ENCODE data around the gene ACSM3.
A peak's percentile ranks its signal among the peaks of the same experiment; 100 is the strongest.

ACSM3 gene

GRCh38 chr16:20734782-20735181 lies 29.0 kb upstream of the ACSM3 start:
- ChIA-PET POLR2A (no interaction called here), CTCF (no interaction called here)
- no peak for DNase-seq (ENCODE audit: low read depth, low spot score)
- no peak overlapping the region for H3K4me3 ChIP-seq (ENCODE audit: low read depth, low read length)
- TF ChIP-seq, protein P1, sequence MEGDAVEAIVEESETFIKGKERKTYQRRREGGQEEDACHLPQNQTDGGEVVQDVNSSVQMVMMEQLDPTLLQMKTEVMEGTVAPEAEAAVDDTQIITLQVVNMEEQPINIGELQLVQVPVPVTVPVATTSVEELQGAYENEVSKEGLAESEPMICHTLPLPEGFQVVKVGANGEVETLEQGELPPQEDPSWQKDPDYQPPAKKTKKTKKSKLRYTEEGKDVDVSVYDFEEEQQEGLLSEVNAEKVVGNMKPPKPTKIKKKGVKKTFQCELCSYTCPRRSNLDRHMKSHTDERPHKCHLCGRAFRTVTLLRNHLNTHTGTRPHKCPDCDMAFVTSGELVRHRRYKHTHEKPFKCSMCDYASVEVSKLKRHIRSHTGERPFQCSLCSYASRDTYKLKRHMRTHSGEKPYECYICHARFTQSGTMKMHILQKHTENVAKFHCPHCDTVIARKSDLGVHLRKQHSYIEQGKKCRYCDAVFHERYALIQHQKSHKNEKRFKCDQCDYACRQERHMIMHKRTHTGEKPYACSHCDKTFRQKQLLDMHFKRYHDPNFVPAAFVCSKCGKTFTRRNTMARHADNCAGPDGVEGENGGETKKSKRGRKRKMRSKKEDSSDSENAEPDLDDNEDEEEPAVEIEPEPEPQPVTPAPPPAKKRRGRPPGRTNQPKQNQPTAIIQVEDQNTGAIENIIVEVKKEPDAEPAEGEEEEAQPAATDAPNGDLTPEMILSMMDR (IDR thresholded peaks at IDR 0.05; ENCODE audit: insufficient read depth, low read length, missing control alignments): no peak

GRCh38 chr16:20735490-20735889 lies 28.3 kb upstream of the ACSM3 start:
- no peak overlapping the region for H3K4me3 ChIP-seq (ENCODE audit: low read depth, low read length)
- POLR2A ChIA-PET: no interaction called here
- no peak for DNase-seq (ENCODE audit: low read depth, low spot score)
- CTCF ChIA-PET: no interaction called here
- TF ChIP-seq, protein P1 (IDR thresholded peaks at IDR 0.05; ENCODE audit: insufficient read depth, low read length, missing control alignments): no peak

GRCh38 chr16:20740007-20740883 lies 23.6 kb upstream of the ACSM3 start:
- CTCF ChIA-PET: interaction anchor here (1.0 to 1.2 kb wide), 3 partner anchors 7 to 31 kb away, joined by 3 to 4 read pairs (median 4); no protein-coding TSS in a partner anchor
- POLR2A ChIA-PET: interaction anchor here (0.8 kb wide), 1 partner anchor 561 kb away, joined by 4 read pairs; no protein-coding TSS in a partner anchor

DNA sequence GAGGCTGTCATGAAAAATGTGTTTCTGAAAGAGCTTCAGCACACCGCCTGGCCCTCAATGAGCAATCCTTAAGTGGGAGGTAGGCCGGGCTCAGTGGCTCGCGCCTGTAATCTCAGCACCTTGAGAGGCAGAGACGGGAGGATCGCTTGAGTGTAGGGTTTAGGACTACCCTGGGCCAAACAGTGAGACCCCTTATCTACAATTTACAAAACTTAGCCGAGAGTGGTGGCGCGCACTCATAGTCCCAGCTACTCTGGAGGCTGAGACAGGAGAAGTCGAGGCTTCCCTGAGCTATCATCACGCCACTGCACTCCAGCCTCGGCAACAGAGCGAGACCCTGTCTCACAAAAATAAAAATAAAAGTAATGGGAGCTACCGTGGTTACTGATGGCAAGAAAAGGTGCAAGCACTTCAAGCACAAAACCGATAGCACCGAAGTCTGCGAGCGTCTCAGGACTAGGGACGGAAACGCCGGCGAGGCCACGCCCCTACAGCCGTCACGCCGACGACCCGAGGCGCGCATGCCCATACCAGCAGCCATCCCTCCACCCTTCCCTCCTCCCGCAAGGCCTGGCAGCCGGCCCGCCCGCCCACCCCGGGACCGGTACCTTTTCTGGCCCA lies 22.8 kb upstream of the ACSM3 start:
- ChIA-PET CTCF (interaction anchor here (1.0 to 1.2 kb wide), 2 partner anchors 8 to 10 kb away, joined by 3 to 4 read pairs; no protein-coding TSS in a partner anchor), POLR2A (interaction anchor here (0.8 kb wide), 1 partner anchor 560 kb away, joined by 4 read pairs; no protein-coding TSS in a partner anchor)
- peak overlapping the region; percentile 100 for H3K4me3 ChIP-seq (ENCODE audit: low read depth, low read length)
- DNase-seq (ENCODE audit: low read depth, low spot score): no peak
- TF ChIP-seq, protein P1 (IDR thresholded peaks at IDR 0.05; ENCODE audit: insufficient read depth, low read length, missing control alignments): no peak

More at GRCh38 chr16:20740007-20740883, 23.6 kb upstream of the ACSM3 start:
- H3K4me3 ChIP-seq (ENCODE audit: low read depth, low read length): peak overlapping the region; percentile 100
- TF ChIP-seq, protein P1 (IDR thresholded peaks at IDR 0.05; ENCODE audit: insufficient read depth, low read length, missing control alignments): peak; percentile 21
- DNase-seq (ENCODE audit: low read depth, low spot score): no peak

GRCh38 chr16:20741554-20742285 lies 22.1 kb upstream of the ACSM3 start, which contains the start of gene THUMPD1:
THUMPD1 (minus strand) TSS chr16:20741818; CDS start chr16:20741739, 79 bp downstream.
- ChIA-PET CTCF (no interaction called here), POLR2A (no interaction called here)
- peak within 1 kb of the TSS; percentile 100 for H3K4me3 ChIP-seq (ENCODE audit: low read depth, low read length)
- TF ChIP-seq, protein P1 (IDR thresholded peaks at IDR 0.05; ENCODE audit: insufficient read depth, low read length, missing control alignments): peak; percentile 12
- DNase-seq (ENCODE audit: low read depth, low spot score): peak; percentile 53
